GM15510 (cell line): Measurements from ENCODE around the gene POU1F1.

Source experiments
- POLR2A ChIP-seq: IDR thresholded peaks from 3 replicates; pipeline ENCODE4 v1.6.1; 2011; ENCODE audit warnings: borderline replicate concordance; ENCODE audit not compliant: insufficient read length; ENCODE audit errors: extremely low read depth

POU1F1 gene, protein sequence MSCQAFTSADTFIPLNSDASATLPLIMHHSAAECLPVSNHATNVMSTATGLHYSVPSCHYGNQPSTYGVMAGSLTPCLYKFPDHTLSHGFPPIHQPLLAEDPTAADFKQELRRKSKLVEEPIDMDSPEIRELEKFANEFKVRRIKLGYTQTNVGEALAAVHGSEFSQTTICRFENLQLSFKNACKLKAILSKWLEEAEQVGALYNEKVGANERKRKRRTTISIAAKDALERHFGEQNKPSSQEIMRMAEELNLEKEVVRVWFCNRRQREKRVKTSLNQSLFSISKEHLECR

DNA sequence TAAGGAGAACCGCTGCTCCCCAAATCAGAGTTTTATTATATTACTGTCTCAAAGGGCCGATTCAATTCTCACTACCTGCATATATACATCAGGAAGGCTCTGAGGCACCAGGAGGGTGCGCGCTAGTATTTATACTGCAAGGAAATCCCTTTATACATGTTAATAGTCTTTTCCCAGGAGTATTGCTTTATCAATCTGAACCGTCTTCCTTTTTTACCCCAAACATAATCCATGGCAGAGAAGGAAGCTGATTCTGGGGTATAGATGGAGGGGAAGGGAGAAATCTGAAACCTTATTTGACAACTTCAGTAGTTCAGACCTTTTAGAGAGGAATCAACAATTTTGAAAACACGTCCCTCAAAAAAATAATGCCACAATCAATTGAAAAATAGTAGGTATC lies at the start of gene POU1F1:
TSS of gene POU1F1 (minus strand) at position 101 of the 400 bp plus-strand sequence. CDS start 122 bp downstream, outside the sequence.
- no peak for TF ChIP-seq POLR2A

DNA sequence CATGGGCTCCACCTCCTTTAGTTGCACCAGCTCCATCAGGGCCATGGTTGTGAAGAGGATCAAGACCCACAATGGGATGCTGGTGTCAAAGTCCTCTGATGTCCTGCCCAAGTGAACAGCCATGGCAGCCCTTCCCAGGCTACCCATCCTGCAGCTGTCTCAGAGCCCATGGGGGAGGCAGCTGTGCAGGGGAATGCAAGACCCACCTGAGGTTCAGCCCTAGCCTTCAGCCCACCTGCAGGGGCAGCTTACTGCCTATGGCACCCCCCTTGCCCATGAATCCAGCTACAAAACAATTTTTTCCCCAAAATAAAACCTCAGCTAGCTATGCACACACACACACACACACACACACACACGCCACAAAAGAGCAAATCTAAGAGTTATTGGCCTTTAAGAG lies 48.2 kb upstream of the POU1F1 start:
- no peak for TF ChIP-seq POLR2A

DNA sequence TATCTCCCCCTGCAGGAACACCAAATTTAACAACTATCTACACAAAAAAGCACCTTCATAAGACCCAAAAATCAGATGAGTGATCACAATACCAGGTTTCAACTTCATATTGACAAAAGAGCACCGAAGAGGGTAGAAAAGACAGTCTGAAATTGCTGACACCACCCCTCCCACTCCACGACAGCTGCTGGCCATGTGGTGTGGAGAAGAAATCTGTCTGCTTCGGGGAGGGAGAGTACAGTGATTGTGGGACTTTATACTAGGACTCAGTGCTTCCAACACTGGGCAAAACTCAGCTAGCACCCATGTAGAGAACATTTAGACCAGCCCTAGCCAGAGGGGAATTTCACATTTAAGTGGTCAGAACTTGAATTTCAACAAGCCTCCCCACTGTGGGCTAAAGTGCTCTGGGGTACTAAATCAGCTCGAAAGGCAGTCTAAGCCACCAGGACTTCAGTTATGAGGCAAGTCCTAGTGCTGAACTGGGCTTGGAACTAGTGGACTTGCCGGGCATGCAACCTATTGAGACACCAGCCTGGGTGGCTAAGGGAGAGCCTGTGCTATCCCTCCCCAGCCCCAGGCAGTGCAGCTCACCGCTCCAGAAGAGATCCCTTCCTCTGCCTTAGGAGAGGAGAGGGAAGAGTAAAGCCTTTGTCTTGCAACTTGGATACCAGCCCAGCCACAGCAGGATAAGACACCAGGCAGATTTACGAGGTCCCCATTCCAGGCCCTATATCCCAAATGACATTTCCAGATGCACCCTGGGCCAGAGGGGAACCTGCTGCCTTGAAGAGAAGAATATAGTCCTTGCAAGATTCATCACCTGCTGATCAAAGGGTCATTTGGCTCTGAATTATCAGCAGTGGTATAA lies 44.6 kb upstream of the POU1F1 start:
- no peak for TF ChIP-seq POLR2A

DNA sequence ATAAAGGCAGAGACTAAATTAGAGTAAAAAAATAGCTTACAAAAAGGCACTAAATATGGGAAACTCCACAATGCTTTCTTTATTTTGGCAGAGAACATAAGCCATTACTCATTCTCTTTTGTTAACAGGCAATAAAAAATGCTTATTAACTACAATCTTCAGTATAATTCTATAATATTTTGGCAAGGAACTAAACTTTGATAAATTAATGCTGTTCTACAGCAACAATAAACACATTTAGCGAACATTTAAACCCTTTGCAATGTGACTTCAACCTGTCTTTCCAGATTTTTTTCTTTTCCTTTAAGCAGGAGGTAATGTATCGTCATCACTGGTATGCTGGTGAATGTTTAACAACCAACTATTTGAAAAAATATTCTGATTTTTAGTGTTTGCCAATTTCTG lies 42.2 kb upstream of the POU1F1 start:
- TF ChIP-seq POLR2A, result no peak

DNA sequence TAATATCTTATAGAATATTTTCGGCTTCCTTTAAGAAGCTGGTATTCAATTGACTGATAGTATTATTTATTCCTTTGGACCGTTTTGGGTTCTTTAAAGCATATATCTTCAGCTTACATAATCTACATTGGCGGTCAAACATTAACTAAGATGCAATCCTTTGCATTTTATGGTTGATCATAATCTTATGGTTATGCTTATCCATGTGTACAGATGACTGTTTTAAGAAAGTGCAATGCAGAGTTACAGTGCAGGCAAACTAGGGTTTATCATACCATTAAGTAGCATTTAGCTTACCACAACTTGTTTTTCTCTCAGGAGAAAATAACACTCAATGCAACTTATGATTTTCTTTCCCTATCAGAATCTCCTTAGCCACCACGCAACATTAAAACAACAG lies 41.4 kb upstream of the POU1F1 start:
- no peak for TF ChIP-seq POLR2A

DNA sequence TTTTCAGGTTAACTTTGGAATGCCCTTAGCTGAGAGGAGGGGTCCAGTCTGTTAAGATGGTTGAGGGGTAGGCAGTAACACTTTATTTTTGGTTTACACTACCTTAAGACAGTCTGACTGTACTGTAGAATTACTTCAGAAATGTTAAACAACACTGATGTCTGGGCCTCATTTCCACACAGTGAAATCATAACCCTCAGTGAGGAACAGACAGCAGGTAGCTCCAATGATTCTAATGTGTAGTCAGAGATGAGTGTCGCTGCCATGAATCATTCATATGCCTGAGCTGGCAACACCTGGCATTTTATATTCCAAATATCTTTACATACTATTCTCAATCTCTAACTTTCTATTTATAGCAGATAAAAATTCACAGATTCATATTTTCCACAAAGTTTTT lies 37.3 kb upstream of the POU1F1 start:
- no peak for TF ChIP-seq POLR2A

DNA sequence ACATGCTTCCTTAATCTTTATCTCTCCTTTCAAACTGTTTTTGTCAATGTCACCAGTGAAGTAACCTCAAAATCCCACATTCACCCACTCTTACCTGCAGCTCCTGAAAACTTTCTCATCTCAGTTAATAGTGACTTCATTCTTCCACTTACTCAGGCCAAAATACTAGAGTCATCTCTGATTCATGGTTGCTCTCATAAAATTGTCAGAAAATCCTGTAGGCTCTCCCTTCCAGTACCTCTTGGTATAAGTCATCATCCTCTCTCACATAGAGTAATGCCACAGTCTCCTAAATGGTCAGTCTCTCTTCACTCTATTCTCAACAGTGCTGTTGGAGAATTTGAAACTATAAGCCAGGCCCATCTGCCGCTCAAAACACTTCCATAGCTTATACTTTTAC lies 34.9 kb upstream of the POU1F1 start:
- TF ChIP-seq POLR2A, result no peak

DNA sequence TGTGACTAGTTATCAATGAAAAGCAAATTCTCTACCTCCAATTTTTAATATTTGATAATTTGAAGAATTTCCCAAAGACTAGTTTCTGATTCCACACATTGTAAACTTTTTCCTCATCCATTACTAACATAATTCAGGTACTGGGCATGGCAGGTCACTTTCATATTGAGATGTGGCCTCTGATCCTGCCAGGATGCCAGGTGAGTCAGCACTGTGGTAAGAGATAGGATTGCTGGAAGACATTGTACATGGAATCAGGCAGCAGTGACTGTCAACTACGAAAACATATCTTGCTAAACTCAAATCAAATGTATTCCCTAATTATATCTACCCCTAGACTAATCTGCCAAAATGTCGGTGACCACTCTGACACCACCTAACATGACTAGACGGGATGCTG lies 33.2 kb upstream of the POU1F1 start:
- TF ChIP-seq POLR2A, result no peak

DNA sequence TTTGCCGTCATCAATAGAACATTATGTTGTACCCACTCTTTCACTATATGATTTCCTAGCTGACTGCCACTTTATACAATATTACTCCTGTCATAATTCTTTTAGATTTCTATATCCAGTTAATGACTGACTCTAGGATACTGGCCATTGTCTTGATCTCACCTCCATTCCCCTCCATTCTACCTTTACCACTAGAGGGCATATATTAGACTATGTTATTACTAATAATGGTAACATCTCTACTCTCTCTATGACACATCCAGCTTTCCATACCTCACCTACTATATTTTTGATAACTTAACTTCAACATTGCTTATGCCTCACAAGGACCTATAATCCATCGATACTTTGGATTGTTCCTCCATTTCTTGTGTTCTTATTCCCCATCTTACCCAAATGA lies 31.4 kb upstream of the POU1F1 start:
- no peak for TF ChIP-seq POLR2A

DNA sequence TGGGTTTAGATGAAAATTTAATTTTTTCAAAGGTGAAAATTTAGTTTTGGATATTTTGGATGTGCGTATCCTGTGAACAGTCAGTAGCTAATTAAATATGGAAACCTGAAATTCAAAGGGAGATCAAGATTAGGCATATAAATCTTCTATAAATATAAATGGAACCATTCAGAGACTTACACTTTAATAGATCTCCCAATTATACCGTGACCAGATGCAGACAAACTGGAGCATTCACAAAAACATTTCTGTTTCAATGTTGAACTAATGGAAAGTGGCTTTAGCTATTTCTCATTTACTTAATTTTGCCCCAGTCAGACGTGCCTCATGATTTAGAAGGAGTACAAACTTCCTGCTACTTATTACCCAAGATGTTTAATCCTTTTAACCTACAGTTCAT lies 29.1 kb upstream of the POU1F1 start:
- TF ChIP-seq POLR2A, result no peak

DNA sequence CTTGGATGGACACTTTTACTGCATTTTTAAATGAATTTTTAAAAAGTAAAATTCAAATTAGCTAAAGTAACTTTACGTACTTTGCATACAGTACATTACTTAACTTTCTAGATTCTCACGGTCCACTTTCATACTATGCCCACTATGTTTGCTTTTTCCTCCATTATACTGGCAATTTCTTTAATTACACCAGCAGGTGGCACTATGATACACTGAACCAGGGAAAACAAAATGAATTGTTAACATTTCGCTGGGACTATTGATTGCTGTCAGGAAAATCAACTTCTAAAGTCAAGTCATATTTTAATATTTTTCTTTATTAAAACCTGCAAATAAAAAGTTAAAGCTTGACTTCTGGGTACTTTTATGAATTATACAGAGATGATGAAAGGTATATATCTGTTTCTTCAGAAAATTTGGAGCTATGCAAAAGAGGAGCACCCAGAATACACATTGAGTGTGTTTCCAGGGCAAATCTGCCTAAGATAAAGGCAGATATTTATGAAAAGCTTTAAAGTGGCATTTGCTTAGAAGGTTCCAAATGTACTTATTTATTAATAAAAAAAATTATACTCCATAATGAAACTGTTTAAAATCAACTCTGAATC lies 21.8 kb upstream of the POU1F1 start:
- TF ChIP-seq POLR2A, result no peak

DNA sequence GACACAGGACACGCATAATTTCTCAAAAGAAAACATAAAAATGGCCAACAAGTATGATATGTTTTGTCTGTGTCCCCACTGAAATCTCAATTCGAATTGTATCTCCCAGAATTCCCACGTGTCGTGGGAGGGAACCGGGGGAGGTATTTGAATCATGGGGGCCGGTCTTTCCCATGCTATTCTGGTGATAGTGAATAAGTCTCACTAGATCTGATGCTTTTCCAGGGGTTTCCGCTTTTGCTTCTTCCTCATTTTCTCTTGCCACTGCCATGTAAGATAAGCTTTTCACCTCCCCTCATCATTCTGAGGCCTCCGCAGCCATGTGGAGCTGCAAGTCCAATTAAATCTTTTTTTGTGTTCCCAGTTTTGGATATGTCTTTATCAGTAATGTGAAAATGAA lies 12.1 kb upstream of the POU1F1 start:
- no peak for TF ChIP-seq POLR2A

DNA sequence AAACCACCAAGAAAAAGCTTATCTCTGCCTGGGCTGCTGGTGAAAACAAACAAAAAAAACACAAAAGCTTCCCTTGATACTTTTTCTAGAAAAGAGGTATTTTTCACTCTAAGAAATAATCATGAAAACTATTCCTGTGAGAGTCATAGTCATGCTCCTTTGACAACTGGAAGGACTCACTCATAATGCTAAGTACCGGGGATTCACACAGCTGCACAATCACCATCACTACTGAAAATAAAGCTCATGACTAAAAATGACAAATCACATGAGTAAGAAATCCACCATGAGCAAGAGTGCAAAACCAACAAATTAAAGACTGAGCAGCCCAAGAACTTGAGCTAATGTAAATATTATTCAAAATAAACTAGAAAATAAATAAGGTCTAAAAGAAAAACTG lies 10.6 kb upstream of the POU1F1 start:
- no peak for TF ChIP-seq POLR2A

DNA sequence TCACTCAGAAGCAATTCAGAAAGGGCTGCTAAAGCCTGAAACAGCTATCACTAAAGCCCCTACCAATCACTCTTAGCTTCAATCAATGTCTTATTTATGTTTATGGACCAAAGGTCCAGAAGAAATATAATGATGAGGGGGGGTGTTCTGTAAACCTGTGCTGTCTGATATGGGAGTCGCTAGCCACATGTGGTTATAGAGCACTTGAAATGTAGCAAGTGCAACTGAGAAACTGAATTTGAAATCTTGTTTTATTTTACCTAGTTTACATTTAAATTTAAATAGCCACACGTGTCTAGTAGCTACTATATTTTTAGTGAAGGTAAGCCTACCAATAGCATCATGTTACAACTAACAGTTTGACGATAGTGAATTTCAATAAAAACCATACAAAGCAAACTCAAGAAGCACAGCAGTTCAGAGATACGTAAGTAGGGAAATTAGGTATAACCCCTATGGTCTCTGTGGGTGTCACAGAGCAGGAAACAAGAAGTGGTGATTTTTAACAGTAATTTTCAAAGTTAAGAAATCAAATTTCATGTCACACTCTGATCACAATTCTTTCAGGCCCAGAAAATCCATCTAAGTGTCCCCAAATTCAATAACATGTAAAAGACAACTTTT lies 3.6 kb downstream of the POU1F1 start:
- no peak for TF ChIP-seq POLR2A
